ENCODE measurements around the gene RHEB. TPM values are rescaled to one million over a fixed set of nuclear protein-coding genes. Genes with fewer than 3 reads are reported as not detected.

The RHEB gene
- total RNA-seq, 1 donor from 2014 or later: 103 TPM

DNA sequence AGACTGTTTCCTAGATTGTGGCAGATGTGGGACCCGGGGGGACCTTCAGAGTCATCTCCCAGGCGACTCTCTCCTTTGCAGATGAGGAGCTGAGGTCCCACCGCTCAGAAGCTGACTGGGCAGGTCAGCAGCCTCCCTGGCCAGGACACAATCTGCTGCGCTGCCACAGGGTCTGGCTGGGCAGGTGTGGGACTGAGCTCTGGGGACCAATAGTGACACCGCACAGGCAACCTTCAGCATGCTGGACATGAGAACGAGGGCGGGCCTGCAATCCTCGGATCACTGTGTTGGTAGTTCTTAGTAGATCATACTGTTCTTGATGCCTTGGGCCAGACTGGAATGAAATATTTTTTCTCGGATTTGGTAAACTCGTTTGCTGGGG, 59.2 kb downstream of the RHEB start:
- TF ChIP-seq, protein P1, sequence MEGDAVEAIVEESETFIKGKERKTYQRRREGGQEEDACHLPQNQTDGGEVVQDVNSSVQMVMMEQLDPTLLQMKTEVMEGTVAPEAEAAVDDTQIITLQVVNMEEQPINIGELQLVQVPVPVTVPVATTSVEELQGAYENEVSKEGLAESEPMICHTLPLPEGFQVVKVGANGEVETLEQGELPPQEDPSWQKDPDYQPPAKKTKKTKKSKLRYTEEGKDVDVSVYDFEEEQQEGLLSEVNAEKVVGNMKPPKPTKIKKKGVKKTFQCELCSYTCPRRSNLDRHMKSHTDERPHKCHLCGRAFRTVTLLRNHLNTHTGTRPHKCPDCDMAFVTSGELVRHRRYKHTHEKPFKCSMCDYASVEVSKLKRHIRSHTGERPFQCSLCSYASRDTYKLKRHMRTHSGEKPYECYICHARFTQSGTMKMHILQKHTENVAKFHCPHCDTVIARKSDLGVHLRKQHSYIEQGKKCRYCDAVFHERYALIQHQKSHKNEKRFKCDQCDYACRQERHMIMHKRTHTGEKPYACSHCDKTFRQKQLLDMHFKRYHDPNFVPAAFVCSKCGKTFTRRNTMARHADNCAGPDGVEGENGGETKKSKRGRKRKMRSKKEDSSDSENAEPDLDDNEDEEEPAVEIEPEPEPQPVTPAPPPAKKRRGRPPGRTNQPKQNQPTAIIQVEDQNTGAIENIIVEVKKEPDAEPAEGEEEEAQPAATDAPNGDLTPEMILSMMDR (IDR thresholded peaks at IDR 0.05): no peak
- H3K4me1 ChIP-seq: peaks cover 14% of the 10 kb centered on the region
- H3K27me3 ChIP-seq: no peaks in the 10 kb centered on the region
- H3K27ac ChIP-seq: peak overlapping the region; percentile 70
- no peak overlapping the region for H3K4me3 ChIP-seq
- H3K36me3 ChIP-seq: peaks cover 10% of the 10 kb centered on the region
- ATAC-seq: peak; percentile 2
- DNase-seq: no peak
- intact Hi-C loops (cut with DNase I): no loop called here
- peaks cover 4% of the 10 kb centered on the region for H3K9me3 ChIP-seq

DNA sequence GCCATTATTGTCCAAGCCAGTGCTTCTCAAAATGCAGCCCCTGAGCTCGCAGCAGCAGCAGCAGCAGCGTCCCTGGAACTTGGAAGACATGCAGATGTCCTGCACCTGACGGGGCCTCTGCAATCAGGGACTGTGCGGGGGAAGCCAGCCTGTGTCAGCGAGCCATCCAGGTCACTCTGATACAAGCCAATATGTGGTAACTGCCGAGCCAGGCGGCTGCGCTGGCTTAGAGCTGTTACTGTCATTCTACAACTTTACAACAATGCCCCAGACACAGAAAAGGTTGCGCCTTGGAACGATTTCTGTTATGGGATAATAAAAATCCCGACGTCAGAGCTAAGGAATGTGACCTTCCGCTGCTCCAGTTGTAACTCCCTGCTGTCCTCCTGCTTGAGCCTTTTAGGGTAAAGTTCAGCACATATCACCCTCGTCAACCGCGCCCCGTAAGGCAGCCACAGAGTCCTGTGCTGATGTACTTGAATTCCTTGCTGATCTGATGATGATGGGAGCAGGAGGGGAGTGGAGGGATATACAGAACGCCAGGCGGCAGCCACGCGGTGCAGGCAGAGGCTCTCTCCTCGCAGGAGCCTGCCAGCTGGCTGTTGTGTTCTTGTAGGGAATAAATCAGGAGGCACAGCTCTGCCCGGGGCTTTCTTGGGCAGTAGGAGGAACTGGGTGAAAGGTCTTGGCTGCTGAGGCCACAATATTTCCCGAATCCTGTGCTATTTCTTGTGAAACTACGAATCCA, 59.8 kb downstream of the RHEB start:
- H3K9me3 ChIP-seq: peaks cover 4% of the 10 kb centered on the region
- peaks cover 14% of the 10 kb centered on the region for H3K4me1 ChIP-seq
- DNase-seq (peak; percentile 81), ATAC-seq (peak; percentile 87)
- TF ChIP-seq, protein P1 (IDR thresholded peaks at IDR 0.05): peak; percentile 30
- H3K27ac ChIP-seq: peak overlapping the region; percentile 70
- no peaks in the 10 kb centered on the region for H3K27me3 ChIP-seq
- no peak overlapping the region for H3K4me3 ChIP-seq
- H3K36me3 ChIP-seq: peaks cover 4% of the 10 kb centered on the region
- intact Hi-C loops (cut with DNase I): no loop called here

DNA sequence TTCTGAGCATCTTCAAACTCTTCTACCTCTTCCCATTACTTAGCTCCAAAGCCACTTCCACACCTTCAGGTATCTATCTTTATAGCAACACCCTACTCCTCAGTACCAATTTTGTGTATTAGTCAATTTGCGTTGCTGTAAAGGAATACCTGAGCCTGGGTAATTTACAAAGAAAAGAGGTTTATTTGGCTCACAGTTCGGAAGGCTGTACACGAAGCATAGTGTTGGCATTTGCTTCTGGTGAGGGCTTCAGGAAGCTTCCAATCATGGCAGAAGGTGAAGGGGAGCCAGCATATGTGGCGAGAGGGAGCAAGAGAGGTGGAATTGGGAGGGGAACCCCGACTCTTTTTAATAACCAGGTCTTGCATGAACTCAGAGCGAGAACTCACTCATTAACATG, 62.2 kb downstream of the RHEB start:
- H3K36me3 ChIP-seq: no peaks in the 10 kb centered on the region
- no peaks in the 10 kb centered on the region for H3K9me3 ChIP-seq
- peaks cover 14% of the 10 kb centered on the region for H3K4me1 ChIP-seq
- H3K27me3 ChIP-seq: no peaks in the 10 kb centered on the region
- no peak overlapping the region for H3K27ac ChIP-seq
- H3K4me3 ChIP-seq: no peak overlapping the region
- ATAC-seq: no peak
- intact Hi-C loops (cut with DNase I): no loop called here
- TF ChIP-seq, protein P1 (IDR thresholded peaks at IDR 0.05): no peak
- DNase-seq: no peak

DNA sequence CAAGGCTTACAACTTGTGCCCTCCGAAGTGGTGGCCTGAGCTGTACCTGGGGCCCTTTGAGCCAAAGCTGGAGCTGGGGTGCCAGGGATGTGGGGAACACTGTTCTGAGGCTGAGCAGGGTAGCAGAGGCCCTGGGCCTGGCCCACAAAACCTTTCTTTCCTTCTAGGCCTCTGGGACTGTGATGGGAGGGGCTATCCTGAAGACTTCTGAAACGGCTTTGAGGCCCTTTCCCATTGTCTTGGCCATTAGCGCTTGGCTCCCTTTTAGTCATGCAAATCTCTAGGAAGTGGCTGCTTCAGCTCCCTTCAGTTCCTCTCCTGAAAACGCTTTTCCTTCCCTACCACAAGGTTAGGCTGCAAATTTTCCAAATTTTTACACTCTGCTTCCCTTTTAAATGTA, 62.9 kb downstream of the RHEB start:
- Histone ChIP-seq H3K27me3 (no peaks in the 10 kb centered on the region), H3K4me3 (no peak overlapping the region), H3K9me3 (no peaks in the 10 kb centered on the region), H3K4me1 (peaks cover 14% of the 10 kb centered on the region), H3K27ac (no peak overlapping the region), H3K36me3 (no peaks in the 10 kb centered on the region)
- DNase-seq (no peak), ATAC-seq (no peak)
- TF ChIP-seq, protein P1 (IDR thresholded peaks at IDR 0.05): no peak
- intact Hi-C loops (cut with DNase I): no loop called here

DNA sequence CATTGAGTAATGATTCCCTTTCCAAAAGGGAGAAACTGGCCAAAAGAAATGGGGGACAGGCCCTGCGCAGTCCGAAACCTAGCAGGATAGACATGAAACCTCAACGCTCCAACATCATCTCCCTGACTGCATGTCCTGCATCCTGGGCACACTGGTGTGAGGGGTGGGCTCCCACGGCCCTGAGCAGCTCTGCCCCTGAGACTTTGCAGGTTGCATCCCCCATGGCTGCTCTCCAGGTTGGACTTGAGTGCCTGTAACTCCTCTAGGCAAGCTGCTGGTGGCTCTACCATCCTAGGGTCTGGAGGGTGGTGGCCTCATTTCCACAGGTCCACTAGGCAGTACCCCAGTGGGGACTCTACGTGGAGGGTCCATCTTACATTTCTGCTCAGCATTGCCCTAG, 63.4 kb downstream of the RHEB start:
- TF ChIP-seq, protein P1 (IDR thresholded peaks at IDR 0.05): no peak
- no peak overlapping the region for H3K4me3 ChIP-seq
- ATAC-seq (no peak), DNase-seq (no peak)
- intact Hi-C loops (cut with DNase I): no loop called here
- H3K4me1 ChIP-seq: peaks cover 14% of the 10 kb centered on the region
- H3K27me3 ChIP-seq: no peaks in the 10 kb centered on the region
- no peaks in the 10 kb centered on the region for H3K36me3 ChIP-seq
- H3K27ac ChIP-seq: no peak overlapping the region
- no peaks in the 10 kb centered on the region for H3K9me3 ChIP-seq

Measured in upper lobe of right lung (tissue), 1 donor.